AG08396 (cell line): ENCODE data around the gene KRTAP3-2.
A peak's percentile ranks its signal among the peaks of the same experiment; 100 is the strongest.

Experiments used
- DNase-seq: peaks from one replicate; pipeline ENCODE4 v3.0.0; 2012; ENCODE audit warnings: low spot score, mixed read lengths

KRTAP3-2 gene

GRCh38 chr17:40963838-40964237, 35.9 kb downstream of the KRTAP3-2 start:
- no peak for DNase-seq

- no peak for DNase-seq
Observed at GRCh38 chr17:40962059-40962561, 37.6 kb downstream of the KRTAP3-2 start.

DNA sequence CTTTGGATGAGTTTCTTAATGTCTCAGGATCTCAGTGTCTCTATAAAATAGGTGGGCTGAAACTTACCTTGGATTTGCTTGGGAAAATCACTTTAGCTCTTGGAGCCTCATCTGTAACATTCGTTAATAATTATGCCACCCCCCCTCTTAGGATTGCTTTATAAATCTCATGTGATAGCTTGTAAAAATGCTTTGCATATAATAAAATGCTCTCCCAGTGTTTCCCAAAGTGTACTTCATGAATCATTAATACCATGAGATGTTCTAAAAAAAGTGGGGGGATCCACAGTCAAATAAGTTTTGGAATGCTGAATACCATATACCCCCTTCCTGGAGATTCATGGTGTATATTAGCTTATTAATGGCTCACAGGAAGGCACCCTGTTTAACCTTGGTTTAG, 38.1 kb downstream of the KRTAP3-2 start:
- no peak for DNase-seq

- no peak for DNase-seq
Observed at GRCh38 chr17:40960144-40960543, 39.6 kb downstream of the KRTAP3-2 start.

DNA sequence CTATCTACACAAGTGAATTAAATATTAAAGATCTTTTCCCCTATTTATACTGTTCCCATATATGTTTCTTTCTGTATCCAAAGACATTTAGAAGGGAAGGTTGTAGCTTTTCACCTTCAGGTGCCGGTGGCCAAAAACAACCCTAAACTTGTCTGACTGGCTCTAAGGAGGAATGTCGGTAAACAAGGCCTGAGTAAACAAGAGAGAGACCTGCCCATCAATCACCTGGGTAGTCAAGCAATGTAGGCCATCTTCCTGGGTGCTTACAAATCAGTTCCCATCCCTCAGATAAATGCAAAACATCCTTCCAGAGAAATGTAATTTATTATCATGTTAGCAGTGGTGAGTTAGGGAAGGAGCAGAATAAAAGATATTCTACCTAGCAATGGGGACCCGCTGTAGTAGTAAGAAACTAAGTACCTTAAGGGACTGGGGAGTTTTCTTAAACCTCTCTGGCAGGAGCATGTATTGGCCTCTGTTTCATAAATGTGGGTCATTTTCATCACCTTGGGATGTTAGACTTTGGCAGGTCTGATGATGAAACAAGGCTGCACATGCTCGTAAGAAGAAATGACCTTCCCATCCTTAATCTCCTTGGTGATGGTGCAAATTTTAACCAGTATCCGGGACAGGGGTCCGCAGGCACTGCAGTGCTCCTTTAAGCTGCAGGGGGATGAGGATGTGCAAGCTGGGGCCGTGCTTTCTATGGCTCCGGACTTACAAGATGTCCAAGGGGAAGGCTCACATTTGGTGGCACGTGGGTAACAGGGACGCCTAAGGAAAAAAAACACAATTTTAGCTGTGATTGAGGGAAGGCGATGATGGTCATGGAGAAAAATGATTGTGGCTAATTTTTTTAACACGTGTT, 41.4 kb downstream of the KRTAP3-2 start:
- DNase-seq = no peak

DNA sequence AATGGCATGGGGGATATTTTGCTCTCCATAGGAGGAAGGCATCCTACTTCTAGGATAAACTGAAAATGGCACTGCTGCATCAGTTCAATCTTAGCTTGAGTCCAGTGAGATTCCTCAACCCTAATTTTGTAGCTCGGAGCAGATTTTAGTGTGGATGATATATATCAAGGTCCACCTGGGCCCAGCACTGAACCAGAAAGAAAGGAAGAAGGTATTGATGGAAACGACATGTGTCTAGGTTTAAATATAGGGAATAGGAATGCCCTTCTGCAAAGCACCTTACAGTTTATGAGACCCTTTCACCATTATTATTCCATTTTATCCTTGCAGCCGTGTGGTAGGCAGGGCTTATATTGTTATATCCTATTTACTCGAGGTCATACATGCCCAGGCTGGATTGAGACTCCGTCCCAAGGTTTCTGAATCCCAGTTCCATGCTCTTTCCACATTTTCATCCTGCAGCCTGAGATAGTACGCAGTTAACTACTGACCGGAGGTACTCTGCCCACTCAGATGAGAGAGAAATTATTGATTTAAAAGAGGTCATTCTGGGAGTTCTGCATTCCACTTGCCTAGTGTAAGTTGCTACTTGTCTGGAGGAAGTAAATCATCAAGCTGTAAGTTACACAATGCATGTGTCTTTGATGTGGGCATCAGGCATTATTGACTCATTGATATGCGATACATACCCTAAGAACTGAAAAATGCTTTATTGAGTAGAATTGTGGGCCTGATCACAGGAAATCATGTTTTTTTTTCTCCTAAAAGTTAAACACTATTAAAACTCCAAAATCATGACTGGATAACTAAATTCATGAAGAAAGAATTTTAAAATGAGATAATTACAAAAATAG, 43.1 kb downstream of the KRTAP3-2 start:
- peak; percentile 57 for DNase-seq

DNA sequence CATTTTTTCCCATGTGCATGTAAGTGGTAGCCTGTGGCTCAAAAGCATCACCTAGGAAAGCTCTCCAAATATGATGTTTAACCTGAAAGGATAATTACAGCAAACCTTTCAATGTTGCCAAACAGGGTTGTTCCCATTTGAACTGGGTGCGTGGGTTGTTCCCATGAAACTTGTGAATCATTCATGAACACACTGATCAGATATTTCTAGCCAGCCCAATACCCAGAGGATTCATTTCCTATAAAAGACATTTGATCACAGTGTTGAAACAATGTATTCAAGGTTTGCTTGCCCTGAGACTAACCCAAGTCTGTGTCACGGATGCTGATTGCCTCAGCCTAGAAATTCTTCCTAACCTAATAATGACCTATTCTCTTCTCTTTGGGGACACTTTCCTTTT, 45.8 kb downstream of the KRTAP3-2 start:
- DNase-seq = peak; percentile 50

GRCh38 chr17:40952661-40953060, 47.0 kb downstream of the KRTAP3-2 start:
- DNase-seq = peak; percentile 64

DNA sequence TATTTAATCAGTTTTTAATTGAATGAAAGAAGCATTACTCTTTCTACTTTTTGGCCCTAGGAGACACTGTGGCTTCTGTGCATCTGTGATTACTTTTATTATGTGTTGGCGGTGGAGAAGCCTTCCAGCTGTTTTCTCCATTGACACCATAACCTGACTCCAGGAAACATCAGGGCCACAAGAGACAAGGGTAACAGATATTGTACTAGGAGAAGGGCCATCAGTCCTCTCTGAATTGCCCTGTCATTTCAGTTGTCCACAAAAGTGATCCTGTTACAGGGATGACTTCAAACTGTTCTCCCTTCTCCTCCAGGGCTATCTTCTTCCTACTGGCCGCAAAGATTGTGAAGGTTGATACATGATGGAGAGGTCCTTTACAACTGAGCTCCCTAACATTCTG, 47.6 kb downstream of the KRTAP3-2 start:
- no peak for DNase-seq

GRCh38 chr17:40951011-40951622, 48.6 kb downstream of the KRTAP3-2 start:
- DNase-seq = no peak

- no peak for DNase-seq
Observed at GRCh38 chr17:40950176-40950575, 49.5 kb downstream of the KRTAP3-2 start.

GRCh38 chr17:40949418-40949817, 50.3 kb downstream of the KRTAP3-2 start:
- DNase-seq = no peak
